ENCODE data around the gene IER2. TPM values are rescaled to one million over a fixed set of nuclear protein-coding genes. Genes with fewer than 3 reads are reported as not detected.
A peak's percentile ranks its signal among the peaks of the same experiment; 100 is the strongest.
"Not testable (repeated sequence)": the region's sequence is repeated elsewhere in the genome, so short reads cannot be mapped to it uniquely, and the experiment has no call there.

The IER2 gene
- total RNA-seq, 2 experiments from 2014 or later, result 120 to 123 TPM

GRCh38 chr19:13134626-13135025, 15.6 kb upstream of the IER2 start:
- peaks cover 31% of the 10 kb centered on the region for H3K4me1 Mint-ChIP-seq (ENCODE audit: low read depth)
- H3K9me3 Mint-ChIP-seq, result no peaks in the 10 kb centered on the region
- peaks cover 8% of the 10 kb centered on the region for H3K36me3 Mint-ChIP-seq (ENCODE audit: low read depth)
- CTCF ChIA-PET, result interaction anchor here (0.7 kb wide), 1 partner anchor 104 kb away, joined by 3 read pairs; no protein-coding TSS in a partner anchor
- DNase-seq, result no peak
- H3K4me3 Mint-ChIP-seq, result no peak overlapping the region
- H3K27me3 Mint-ChIP-seq (ENCODE audit: low read depth), result no peaks in the 10 kb centered on the region
- intact Hi-C loops (cut with micrococcal nuclease), result no loop called here
- H3K27ac Mint-ChIP-seq, result no peak overlapping the region

- Mint-ChIP-seq H3K4me1 (ENCODE audit: low read depth) (peaks cover 31% of the 10 kb centered on the region), H3K27me3 (ENCODE audit: low read depth) (no peaks in the 10 kb centered on the region), H3K27ac (no peak overlapping the region), H3K4me3 (no peak overlapping the region), H3K36me3 (ENCODE audit: low read depth) (peaks cover 8% of the 10 kb centered on the region), H3K9me3 (no peaks in the 10 kb centered on the region)
- CTCF ChIA-PET, result interaction anchor here (0.5 to 0.7 kb wide), 2 partner anchors 104 to 198 kb away, joined by 3 to 4 read pairs; no protein-coding TSS in a partner anchor
- DNase-seq, result no peak
- intact Hi-C loops (cut with micrococcal nuclease), result no loop called here
Measured at GRCh38 chr19:13135068-13136062, 14.8 kb upstream of the IER2 start.

- no peak overlapping the region for H3K27ac Mint-ChIP-seq
- H3K9me3 Mint-ChIP-seq, result no peaks in the 10 kb centered on the region
- no peak for DNase-seq
- intact Hi-C loops (cut with micrococcal nuclease), result no loop called here
- peaks cover 9% of the 10 kb centered on the region for H3K36me3 Mint-ChIP-seq (ENCODE audit: low read depth)
- CTCF ChIA-PET, result interaction anchor here (0.6 kb wide), 1 partner anchor 160 kb away, joined by 5 read pairs; no protein-coding TSS in a partner anchor
- H3K4me3 Mint-ChIP-seq, result no peak overlapping the region
- H3K4me1 Mint-ChIP-seq (ENCODE audit: low read depth), result peaks cover 15% of the 10 kb centered on the region
- no peaks in the 10 kb centered on the region for H3K27me3 Mint-ChIP-seq (ENCODE audit: low read depth)
Measured at GRCh38 chr19:13137290-13137794, 12.9 kb upstream of the IER2 start.

- Mint-ChIP-seq H3K4me1 (ENCODE audit: low read depth) (peaks cover 5% of the 10 kb centered on the region), H3K27me3 (ENCODE audit: low read depth) (no peaks in the 10 kb centered on the region), H3K4me3 (no peak overlapping the region), H3K36me3 (ENCODE audit: low read depth) (peaks cover 9% of the 10 kb centered on the region), H3K27ac (no peak overlapping the region), H3K9me3 (no peaks in the 10 kb centered on the region)
- CTCF ChIA-PET, result interaction anchor here (0.6 kb wide), 1 partner anchor 161 kb away, joined by 5 read pairs; no protein-coding TSS in a partner anchor
- intact Hi-C loops (cut with micrococcal nuclease), result no loop called here
- no peak for DNase-seq
Measured at GRCh38 chr19:13138171-13138915, 11.9 kb upstream of the IER2 start.

- H3K27me3 Mint-ChIP-seq (ENCODE audit: low read depth), result no peaks in the 10 kb centered on the region
- intact Hi-C loops (cut with micrococcal nuclease), result no loop called here
- H3K9me3 Mint-ChIP-seq, result no peaks in the 10 kb centered on the region
- H3K27ac Mint-ChIP-seq, result no peak overlapping the region
- no peak overlapping the region for H3K4me3 Mint-ChIP-seq
- H3K4me1 Mint-ChIP-seq (ENCODE audit: low read depth), result no peaks in the 10 kb centered on the region
- H3K36me3 Mint-ChIP-seq (ENCODE audit: low read depth), result peaks cover 9% of the 10 kb centered on the region
- no peak for DNase-seq
- CTCF ChIA-PET, result no interaction called here
Measured at GRCh38 chr19:13138916-13139198, 11.4 kb upstream of the IER2 start.

- no peaks in the 10 kb centered on the region for H3K9me3 Mint-ChIP-seq
- DNase-seq, result no peak
- H3K27me3 Mint-ChIP-seq (ENCODE audit: low read depth), result no peaks in the 10 kb centered on the region
- intact Hi-C loops (cut with micrococcal nuclease), result no loop called here
- H3K36me3 Mint-ChIP-seq (ENCODE audit: low read depth), result peaks cover 9% of the 10 kb centered on the region
- CTCF ChIA-PET, result no interaction called here
- no peak overlapping the region for H3K27ac Mint-ChIP-seq
- no peak overlapping the region for H3K4me3 Mint-ChIP-seq
- no peaks in the 10 kb centered on the region for H3K4me1 Mint-ChIP-seq (ENCODE audit: low read depth)
Measured at GRCh38 chr19:13139633-13140311, 10.4 kb upstream of the IER2 start.

GRCh38 chr19:13146763-13147563, 3.2 kb upstream of the IER2 start:
- Mint-ChIP-seq H3K4me1 (ENCODE audit: low read depth) (peaks cover 16% of the 10 kb centered on the region), H3K9me3 (no peaks in the 10 kb centered on the region), H3K4me3 (no peak overlapping the region), H3K27me3 (ENCODE audit: low read depth) (no peaks in the 10 kb centered on the region), H3K36me3 (ENCODE audit: low read depth) (peaks cover 3% of the 10 kb centered on the region), H3K27ac (no peak overlapping the region)
- intact Hi-C loops (cut with micrococcal nuclease), result no loop called here
- DNase-seq, result no peak
- CTCF ChIA-PET, result no interaction called here

- peaks cover 17% of the 10 kb centered on the region for H3K36me3 Mint-ChIP-seq (ENCODE audit: low read depth)
- CTCF ChIA-PET, result interaction anchor here (1.1 kb wide), 1 partner anchor 56 kb away, joined by 3 read pairs; no protein-coding TSS in a partner anchor
- H3K27me3 Mint-ChIP-seq (ENCODE audit: low read depth), result not testable (repeated sequence)
Measured at GRCh38 chr19:13149173-13149627, 1.0 kb upstream of the IER2 start.

GRCh38 chr19:13149628-13150186, 504 bp upstream of the IER2 start:
- Mint-ChIP-seq H3K27ac (peak overlapping the region; percentile 98), H3K9me3 (no peaks in the 10 kb centered on the region), H3K27me3 (ENCODE audit: low read depth) (no peaks in the 10 kb centered on the region), H3K36me3 (ENCODE audit: low read depth) (peaks cover 22% of the 10 kb centered on the region), H3K4me3 (peak overlapping the region; percentile 99), H3K4me1 (ENCODE audit: low read depth) (peaks cover 16% of the 10 kb centered on the region)
- intact Hi-C loops (cut with micrococcal nuclease), result loop anchor here (1.0 to 5.0 kb wide), 8 partner anchors 17 to 1233 kb away; partner anchors contain the start of genes ADGRE5 and TRIR
- peak; percentile 45 for DNase-seq
- CTCF ChIA-PET, result interaction anchor here (0.8 to 1.1 kb wide), 2 partner anchors 45 to 56 kb away, joined by 3 read pairs; no protein-coding TSS in a partner anchor

More at GRCh38 chr19:13149173-13149627, 1.0 kb upstream of the IER2 start:
- Mint-ChIP-seq H3K27ac (peak overlapping the region; percentile 56), H3K4me3 (peak overlapping the region; percentile 99), H3K4me1 (ENCODE audit: low read depth) (peaks cover 16% of the 10 kb centered on the region)
- DNase-seq; H3K9me3 Mint-ChIP-seq; intact Hi-C loops (cut with micrococcal nuclease): not testable (repeated sequence)

GRCh38 chr19:13150931-13151604, 857 bp downstream of the IER2 start:
- H3K27ac Mint-ChIP-seq, result peak overlapping the region; percentile 98
- H3K4me3 Mint-ChIP-seq, result peak overlapping the region; percentile 99
- intact Hi-C loops (cut with micrococcal nuclease), result loop anchor here (1.0 to 5.0 kb wide), 11 partner anchors 16 to 1231 kb away; partner anchors contain the start of genes ADGRE5, CALR, NACC1 and TRIR
- H3K27me3 Mint-ChIP-seq (ENCODE audit: low read depth), result no peaks in the 10 kb centered on the region
- CTCF ChIA-PET, result no interaction called here
- H3K36me3 Mint-ChIP-seq (ENCODE audit: low read depth), result peaks cover 31% of the 10 kb centered on the region
- DNase-seq, result peak; percentile 27
- peaks cover 20% of the 10 kb centered on the region for H3K4me1 Mint-ChIP-seq (ENCODE audit: low read depth)
- no peaks in the 10 kb centered on the region for H3K9me3 Mint-ChIP-seq
